ENCODE measurements around the gene BEND5. TPM values are rescaled to one million over a fixed set of nuclear protein-coding genes. Genes with fewer than 3 reads are reported as not detected.

Gene BEND5
- total RNA-seq, 1 experiment from 2014 or later = not detected

DNA sequence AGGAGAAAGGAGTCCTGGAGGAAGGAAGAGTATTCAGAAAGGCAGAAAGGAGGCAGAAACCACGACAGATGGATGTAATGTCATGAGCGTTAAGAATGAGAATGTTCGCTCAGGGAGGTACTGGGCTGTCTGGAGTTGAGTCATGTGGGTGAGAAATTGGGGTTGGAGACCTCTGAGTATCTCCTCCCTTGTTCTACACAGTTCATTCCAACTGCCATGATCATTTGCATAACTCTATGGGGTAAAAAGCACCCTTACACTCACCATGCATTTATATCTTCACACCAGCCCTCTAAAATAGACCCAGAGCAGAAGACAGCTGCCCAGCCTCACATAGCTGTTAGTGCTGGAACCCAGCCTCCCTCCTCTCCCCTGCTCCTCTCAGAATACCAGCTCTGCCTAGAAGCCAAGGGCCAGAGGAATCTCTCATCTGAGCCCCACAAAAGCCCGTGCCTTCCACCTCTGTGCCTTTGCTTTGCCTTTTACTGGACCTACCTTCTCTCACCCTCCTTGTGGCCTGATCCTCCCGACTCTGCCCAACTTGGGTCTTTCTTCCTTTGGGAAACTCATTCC, 85.2 kb downstream of the BEND5 start:
- ChIA-PET CTCF (no interaction called here), POLR2A (ENCODE audit: unreplicated experiment) (no interaction called here)
- no peaks in the 10 kb centered on the region for H3K36me3 ChIP-seq (ENCODE audit: low read depth)
- DNase-seq = no peak
- no peak overlapping the region for H3K4me3 ChIP-seq
- intact Hi-C loops (cut with micrococcal nuclease; ENCODE audit: unreplicated experiment) = no loop called here
- TF ChIP-seq EZH2 (IDR thresholded peaks at IDR 0.05; ENCODE audit: low read depth) (no peak), CTCF (conservative IDR thresholded peaks at IDR 0.05) (no peak)
- H4K20me1 ChIP-seq (ENCODE audit: insufficient read depth) = no peaks in the 10 kb centered on the region
- H3K9me2 ChIP-seq (ENCODE audit: insufficient read depth) = no peaks in the 10 kb centered on the region
- H3K4me2 ChIP-seq = no peak overlapping the region
- H2AFZ ChIP-seq = no peak overlapping the region
- H3K27me3 ChIP-seq (ENCODE audit: insufficient read depth, low read depth) = peaks cover 44% of the 10 kb centered on the region
- no TSS peak for BruUV-seq (replicated peaks)
- H3K4me1 ChIP-seq (replicated peaks; ENCODE audit: insufficient read depth) = no peaks in the 10 kb centered on the region
- no peaks in the 10 kb centered on the region for H3K79me2 ChIP-seq (ENCODE audit: low read depth)
- H3F3A ChIP-seq (ENCODE audit: insufficient read depth, low read depth) = no peaks in the 10 kb centered on the region
- no peak overlapping the region for H3K27ac ChIP-seq
- H3K9me3 ChIP-seq (ENCODE audit: insufficient read depth, low read depth) = no peaks in the 10 kb centered on the region

GRCh38 chr1:48688102-48688760, 88.5 kb downstream of the BEND5 start:
- Histone ChIP-seq H3K27me3 (ENCODE audit: insufficient read depth, low read depth) (peaks cover 27% of the 10 kb centered on the region), H3K36me3 (ENCODE audit: low read depth) (no peaks in the 10 kb centered on the region), H3K79me2 (ENCODE audit: low read depth) (no peaks in the 10 kb centered on the region), H2AFZ (no peak overlapping the region), H3K4me3 (no peak overlapping the region), H3K4me2 (no peak overlapping the region), H3K9me3 (ENCODE audit: insufficient read depth, low read depth) (no peaks in the 10 kb centered on the region), H3F3A (ENCODE audit: insufficient read depth, low read depth) (no peaks in the 10 kb centered on the region), H4K20me1 (ENCODE audit: insufficient read depth) (no peaks in the 10 kb centered on the region), H3K27ac (no peak overlapping the region), H3K4me1 (replicated peaks; ENCODE audit: insufficient read depth) (no peaks in the 10 kb centered on the region), H3K9me2 (ENCODE audit: insufficient read depth) (no peaks in the 10 kb centered on the region)
- ChIA-PET POLR2A (ENCODE audit: unreplicated experiment) (no interaction called here), CTCF (interaction anchor here (0.6 kb wide), 2 partner anchors 33 to 978 kb away, joined by 3 read pairs; no protein-coding TSS in a partner anchor)
- no peak for TF ChIP-seq EZH2 (IDR thresholded peaks at IDR 0.05; ENCODE audit: low read depth)
- peak; percentile 48 for TF ChIP-seq CTCF (conservative IDR thresholded peaks at IDR 0.05)
- no TSS peak for BruUV-seq (replicated peaks)
- intact Hi-C loops (cut with micrococcal nuclease; ENCODE audit: unreplicated experiment) = no loop called here
- DNase-seq = no peak

- Histone ChIP-seq H3F3A (ENCODE audit: insufficient read depth, low read depth) (no peaks in the 10 kb centered on the region), H3K4me2 (no peak overlapping the region), H4K20me1 (ENCODE audit: insufficient read depth) (no peaks in the 10 kb centered on the region), H3K36me3 (ENCODE audit: low read depth) (no peaks in the 10 kb centered on the region), H2AFZ (no peak overlapping the region), H3K27ac (no peak overlapping the region), H3K27me3 (ENCODE audit: insufficient read depth, low read depth) (peaks cover 21% of the 10 kb centered on the region), H3K9me3 (ENCODE audit: insufficient read depth, low read depth) (no peaks in the 10 kb centered on the region), H3K79me2 (ENCODE audit: low read depth) (no peaks in the 10 kb centered on the region), H3K9me2 (ENCODE audit: insufficient read depth) (no peaks in the 10 kb centered on the region), H3K4me3 (no peak overlapping the region), H3K4me1 (replicated peaks; ENCODE audit: insufficient read depth) (no peaks in the 10 kb centered on the region)
- ChIA-PET POLR2A (ENCODE audit: unreplicated experiment) (no interaction called here), CTCF (no interaction called here)
- no peak for DNase-seq
- intact Hi-C loops (cut with micrococcal nuclease; ENCODE audit: unreplicated experiment) = no loop called here
- TF ChIP-seq EZH2 (IDR thresholded peaks at IDR 0.05; ENCODE audit: low read depth) (no peak), CTCF (conservative IDR thresholded peaks at IDR 0.05) (no peak)
- BruUV-seq (replicated peaks) = no TSS peak
These were observed 89.2 kb downstream of the BEND5 start for GRCh38 chr1:48687282-48688045.

Data from PC-9 (cell line).